ENCODE results near the gene UBTD2. TPM values are rescaled to one million over a fixed set of nuclear protein-coding genes. Genes with fewer than 3 reads are reported as not detected.

UBTD2 gene
- total and polyA plus RNA-seq, 2 donors (not counting 1 experiment from before 2014, with no cell fraction given): 24.9 to 29.8 TPM

DNA sequence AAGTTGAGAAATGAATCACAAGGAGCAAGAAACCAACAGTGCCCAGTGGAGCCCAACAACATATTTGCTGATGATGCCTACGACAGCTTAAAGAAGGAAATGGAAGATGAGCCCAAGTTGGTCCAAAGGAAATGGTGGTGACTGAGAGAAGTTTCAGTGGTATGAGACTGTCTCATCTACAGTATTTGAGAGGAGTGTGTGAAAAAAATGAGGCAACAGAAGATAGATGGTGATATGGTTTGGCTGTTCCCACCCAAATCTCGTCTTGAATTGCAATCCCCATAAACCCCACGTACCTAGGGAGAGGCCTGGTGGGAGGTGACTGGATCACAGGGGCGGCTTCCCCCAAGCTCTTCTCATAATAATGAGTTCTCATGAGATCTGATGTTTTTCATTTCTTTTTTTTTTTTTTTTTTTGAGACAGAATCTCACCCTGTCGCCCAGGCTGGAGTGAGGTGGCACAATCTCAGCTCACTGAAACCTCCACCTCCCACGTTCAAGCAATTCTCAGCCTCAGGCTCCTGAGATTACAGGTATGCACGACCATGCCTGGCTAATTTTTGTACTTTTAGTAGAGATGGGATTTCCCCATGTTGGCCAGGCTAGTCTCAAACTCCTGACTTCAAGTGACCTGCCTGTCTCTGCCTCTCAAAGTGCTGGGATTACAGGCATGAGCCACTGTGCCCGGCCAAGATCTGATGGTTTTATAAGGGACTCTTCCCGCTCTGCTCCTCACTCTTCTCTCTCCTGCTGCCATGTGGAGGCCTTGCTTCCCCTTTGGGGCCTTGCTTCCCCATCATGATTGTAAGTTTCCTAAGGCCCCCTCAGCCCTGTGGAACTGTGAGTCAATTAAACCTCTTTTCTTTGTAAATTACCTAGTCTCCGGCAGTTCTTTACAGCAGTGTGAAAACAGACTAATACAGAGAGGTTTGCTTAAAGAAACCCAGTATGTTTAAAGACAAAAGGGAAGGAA, 59.4 kb downstream of the UBTD2 start:
- Histone ChIP-seq H4K20me1 (ENCODE audit: control insufficient read depth, extremely low read depth, insufficient read depth, low read length) (no peaks in the 10 kb centered on the region), H3K4me3 (replicated peaks in 1 of 4; ENCODE audit: control extremely low read depth in 1 of 4, insufficient read depth in 1 of 4, low read depth in 3 of 4, low read length in 4 of 4) (no peak overlapping the region), H3K27ac (ENCODE audit: insufficient read depth, low read length) (no peak overlapping the region), H3K4me1 (ENCODE audit: control insufficient read depth, extremely low read depth, insufficient read depth, low read length) (no peaks in the 10 kb centered on the region), H3K36me3 (ENCODE audit: control insufficient read depth, insufficient read depth, low read length) (no peaks in the 10 kb centered on the region), H3K4me2 (ENCODE audit: extremely low read depth, insufficient read depth, low read length) (no peak overlapping the region), H3K9ac (ENCODE audit: insufficient read depth, low read length) (no peak overlapping the region), H2AFZ (ENCODE audit: low read length) (no peak overlapping the region), H3K79me2 (ENCODE audit: control insufficient read depth, insufficient read depth, low read length) (no peaks in the 10 kb centered on the region), H3K27me3 (ENCODE audit: control insufficient read depth, insufficient read depth, low read length) (no peaks in the 10 kb centered on the region), H3K9me3 (ENCODE audit: control insufficient read depth, insufficient read depth, low read depth, low read length) (no peaks in the 10 kb centered on the region)
- DNase-seq (ENCODE audit: low read depth in 2 of 2): no peak
- no peak for TF ChIP-seq EZH2 (IDR thresholded peaks at IDR 0.05; ENCODE audit: low read length, missing control alignments)
- TF ChIP-seq, protein P1, sequence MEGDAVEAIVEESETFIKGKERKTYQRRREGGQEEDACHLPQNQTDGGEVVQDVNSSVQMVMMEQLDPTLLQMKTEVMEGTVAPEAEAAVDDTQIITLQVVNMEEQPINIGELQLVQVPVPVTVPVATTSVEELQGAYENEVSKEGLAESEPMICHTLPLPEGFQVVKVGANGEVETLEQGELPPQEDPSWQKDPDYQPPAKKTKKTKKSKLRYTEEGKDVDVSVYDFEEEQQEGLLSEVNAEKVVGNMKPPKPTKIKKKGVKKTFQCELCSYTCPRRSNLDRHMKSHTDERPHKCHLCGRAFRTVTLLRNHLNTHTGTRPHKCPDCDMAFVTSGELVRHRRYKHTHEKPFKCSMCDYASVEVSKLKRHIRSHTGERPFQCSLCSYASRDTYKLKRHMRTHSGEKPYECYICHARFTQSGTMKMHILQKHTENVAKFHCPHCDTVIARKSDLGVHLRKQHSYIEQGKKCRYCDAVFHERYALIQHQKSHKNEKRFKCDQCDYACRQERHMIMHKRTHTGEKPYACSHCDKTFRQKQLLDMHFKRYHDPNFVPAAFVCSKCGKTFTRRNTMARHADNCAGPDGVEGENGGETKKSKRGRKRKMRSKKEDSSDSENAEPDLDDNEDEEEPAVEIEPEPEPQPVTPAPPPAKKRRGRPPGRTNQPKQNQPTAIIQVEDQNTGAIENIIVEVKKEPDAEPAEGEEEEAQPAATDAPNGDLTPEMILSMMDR (conservative IDR thresholded peaks at IDR 0.05 in 1 of 2, IDR thresholded peaks at IDR 0.05 in 1 of 2; ENCODE audit: low read depth in 1 of 2, low read length in 2 of 2): no peak

DNA sequence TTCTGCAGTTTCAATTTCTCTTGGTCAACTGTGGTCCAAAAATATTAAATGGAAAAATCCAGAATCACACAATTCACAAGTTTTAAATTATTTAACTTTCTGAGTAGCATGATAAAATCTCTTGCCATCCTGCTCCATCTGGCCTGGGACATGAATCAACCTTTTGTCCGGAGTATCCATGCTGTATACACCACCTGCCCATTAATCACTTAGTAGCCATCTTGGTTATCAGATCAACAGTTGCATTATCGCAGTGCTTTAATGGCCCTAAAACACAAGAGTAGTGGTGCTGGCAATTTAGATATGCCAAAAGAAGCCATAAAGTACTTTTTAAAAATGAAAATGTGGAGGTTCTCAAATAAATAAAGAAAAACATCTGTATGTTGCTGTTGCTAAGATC, 64.3 kb downstream of the UBTD2 start:
- no peaks in the 10 kb centered on the region for H3K4me1 ChIP-seq (ENCODE audit: control insufficient read depth, extremely low read depth, insufficient read depth, low read length)
- H3K79me2 ChIP-seq (ENCODE audit: control insufficient read depth, insufficient read depth, low read length): peaks cover 4% of the 10 kb centered on the region
- H3K36me3 ChIP-seq (ENCODE audit: control insufficient read depth, insufficient read depth, low read length): no peaks in the 10 kb centered on the region
- no peak for DNase-seq (ENCODE audit: low read depth in 2 of 2)
- H3K9ac ChIP-seq (ENCODE audit: insufficient read depth, low read length): no peak overlapping the region
- H4K20me1 ChIP-seq (ENCODE audit: control insufficient read depth, extremely low read depth, insufficient read depth, low read length): no peaks in the 10 kb centered on the region
- H3K4me3 ChIP-seq (replicated peaks in 1 of 4; ENCODE audit: control extremely low read depth in 1 of 4, insufficient read depth in 1 of 4, low read depth in 3 of 4, low read length in 4 of 4): no peak overlapping the region
- H3K4me2 ChIP-seq (ENCODE audit: extremely low read depth, insufficient read depth, low read length): no peak overlapping the region
- no peak overlapping the region for H2AFZ ChIP-seq (ENCODE audit: low read length)
- H3K27me3 ChIP-seq (ENCODE audit: control insufficient read depth, insufficient read depth, low read length): no peaks in the 10 kb centered on the region
- H3K9me3 ChIP-seq (ENCODE audit: control insufficient read depth, insufficient read depth, low read depth, low read length): no peaks in the 10 kb centered on the region
- no peak overlapping the region for H3K27ac ChIP-seq (ENCODE audit: insufficient read depth, low read length)
- no peak for TF ChIP-seq EZH2 (IDR thresholded peaks at IDR 0.05; ENCODE audit: low read length, missing control alignments)
- TF ChIP-seq, protein P1 (conservative IDR thresholded peaks at IDR 0.05 in 1 of 2, IDR thresholded peaks at IDR 0.05 in 1 of 2; ENCODE audit: low read depth in 1 of 2, low read length in 2 of 2): no peak

DNA sequence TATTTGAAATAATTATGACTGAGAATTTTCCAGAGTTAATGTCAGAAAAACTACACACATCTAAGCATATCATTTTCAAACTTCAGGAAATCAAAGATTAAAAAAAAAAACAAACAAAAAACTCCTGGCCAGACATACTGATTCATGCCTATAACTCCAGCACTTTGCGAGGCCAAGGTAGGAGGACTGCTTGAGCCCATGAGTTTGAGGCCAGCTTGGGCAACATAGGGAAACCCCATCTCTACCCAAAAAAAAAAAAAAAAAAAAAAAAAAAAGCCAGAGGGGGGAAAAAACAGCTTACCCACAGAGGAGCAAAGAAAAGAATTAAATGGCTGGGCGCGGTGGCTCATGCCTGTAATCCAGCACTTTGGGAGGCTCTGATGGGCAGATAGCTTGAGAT, 67.2 kb downstream of the UBTD2 start:
- DNase-seq (ENCODE audit: low read depth in 2 of 2): no peak
- H3K9me3 ChIP-seq (ENCODE audit: control insufficient read depth, insufficient read depth, low read depth, low read length): no peaks in the 10 kb centered on the region
- no peak overlapping the region for H3K4me3 ChIP-seq (replicated peaks in 1 of 4; ENCODE audit: control extremely low read depth in 1 of 4, insufficient read depth in 1 of 4, low read depth in 3 of 4, low read length in 4 of 4)
- H3K9ac ChIP-seq (ENCODE audit: insufficient read depth, low read length): no peak overlapping the region
- no peak overlapping the region for H2AFZ ChIP-seq (ENCODE audit: low read length)
- no peaks in the 10 kb centered on the region for H4K20me1 ChIP-seq (ENCODE audit: control insufficient read depth, extremely low read depth, insufficient read depth, low read length)
- no peak overlapping the region for H3K27ac ChIP-seq (ENCODE audit: insufficient read depth, low read length)
- H3K27me3 ChIP-seq (ENCODE audit: control insufficient read depth, insufficient read depth, low read length): no peaks in the 10 kb centered on the region
- H3K4me2 ChIP-seq (ENCODE audit: extremely low read depth, insufficient read depth, low read length): no peak overlapping the region
- H3K4me1 ChIP-seq (ENCODE audit: control insufficient read depth, extremely low read depth, insufficient read depth, low read length): no peaks in the 10 kb centered on the region
- TF ChIP-seq EZH2 (IDR thresholded peaks at IDR 0.05; ENCODE audit: low read length, missing control alignments): no peak
- TF ChIP-seq, protein P1 (conservative IDR thresholded peaks at IDR 0.05 in 1 of 2, IDR thresholded peaks at IDR 0.05 in 1 of 2; ENCODE audit: low read depth in 1 of 2, low read length in 2 of 2): no peak
- H3K36me3 ChIP-seq (ENCODE audit: control insufficient read depth, insufficient read depth, low read length): peaks cover 3% of the 10 kb centered on the region
- peaks cover 4% of the 10 kb centered on the region for H3K79me2 ChIP-seq (ENCODE audit: control insufficient read depth, insufficient read depth, low read length)

Measured in fibroblast of lung (primary cell).